Measurements from ENCODE around the gene SERPINC1.

GRCh38 chr1:173886746-173887611, 30.1 kb downstream of the SERPINC1 start:
- TF ChIP-seq CTCF (IDR thresholded peaks at IDR 0.05; ENCODE audit: poor library complexity) = no peak
- TF ChIP-seq EZH2phosphoT487 (IDR thresholded peaks at IDR 0.05; ENCODE audit: low read depth, severe bottlenecking, unreplicated experiment) = no peak
